Lung (tissue), 12 donors: ENCODE data around the gene XYLT1. TPM values are rescaled to one million over a fixed set of nuclear protein-coding genes. Genes with fewer than 3 reads are reported as not detected.

Experiments used
- ATAC-seq: fragments of 200-7000 bp; cut with Tn5 transposase; one replicate; pipeline ENCODE4 v1.9.1; 2020; ENCODE audit warnings: moderate number of reproducible peaks; ENCODE audit not compliant: insufficient read depth, low FRiP score
- DNase-seq, 3 donors: peaks; one replicate each; pipeline ENCODE4 v3.0.0-alpha.2; 2013 to 2017
- H3K27ac ChIP-seq, 2 donors: one replicate each; pipeline ENCODE4 v1.5.1; 2013; ENCODE audit warnings: mild to moderate bottlenecking in 2 of 2, moderate library complexity in 2 of 2, control low read depth in 1 of 2, inconsistent platforms in 1 of 2, low read depth in 1 of 2, low read length in 1 of 2
- H3K27me3 ChIP-seq, 3 donors: one replicate each; pipeline ENCODE4 v1.5.1; 2013; ENCODE audit warnings: low read length in 2 of 3; ENCODE audit not compliant: control insufficient read depth in 3 of 3, insufficient read depth in 3 of 3
- H3K36me3 ChIP-seq, 4 donors: one replicate each; pipeline ENCODE4 v1.5.1; 2013; ENCODE audit warnings: low read length in 4 of 4, mild to moderate bottlenecking in 1 of 4, moderate library complexity in 1 of 4; ENCODE audit not compliant: control insufficient read depth in 4 of 4, insufficient read depth in 4 of 4
- H3K4me1 ChIP-seq, 5 donors: one replicate each; pipeline ENCODE4 v1.5.1; 2013; ENCODE audit warnings: low read length in 5 of 5, mild to moderate bottlenecking in 2 of 5, moderate library complexity in 1 of 5; ENCODE audit not compliant: control insufficient read depth in 5 of 5, insufficient read depth in 5 of 5
- H3K4me3 ChIP-seq: one replicate; pipeline ENCODE4 v1.5.1; 2013; ENCODE audit warnings: mild to moderate bottlenecking, control low read depth, moderate library complexity
- H3K9ac ChIP-seq, 2 donors: one replicate each; pipeline ENCODE4 v1.5.1; 2013; ENCODE audit warnings: low read length in 2 of 2, control low read depth in 1 of 2; ENCODE audit not compliant: insufficient read depth in 1 of 2
- H3K9me3 ChIP-seq, 4 donors: one replicate each; pipeline ENCODE4 v1.5.1; 2013; ENCODE audit warnings: low read length in 3 of 4, mild to moderate bottlenecking in 1 of 4, moderate library complexity in 1 of 4; ENCODE audit not compliant: control insufficient read depth in 4 of 4, insufficient read depth in 3 of 4
- CTCF ChIP-seq: IDR thresholded peaks from 2 replicates; pipeline ENCODE4 v1.5.1; 2012; ENCODE audit warnings: mild to moderate bottlenecking; ENCODE audit errors: control extremely low read depth, extremely low read depth
- WGBS, 2 donors: extraction: QIAGEN DNeasy Blood & Tissue Kit; methylation state at CpG; one replicate each; pipeline ENCODE4 v1.1.7; 2013; 5-methylcytosine and 5-hydroxymethylcytosine counted together
- polyA plus RNA-seq, 2 donors: library from polyadenylated mRNA; stranded (reverse); fragments of 200-250 nt; gene quantifications; one replicate each; pipeline ENCODE4 v1.2.1, GENCODE V29; 2013
- total RNA-seq, 2 donors: library from RNA; depleted of rRNA in 1 of 2; stranded (reverse); fragments of >200 nt in 1 of 2; gene quantifications; one replicate each; pipeline ENCODE4 v1.2.1, GENCODE V29; 2014 to 2021
- donor health status: control.
- donor health status: control.
- donor health status: Bipolar disorder and iron deficiency.
- donor health status: healthy.
- donor health status: DM: yes; HTN: yes; CAD: no.

Gene XYLT1
- total and polyA plus RNA-seq, 4 donors, result 1.4 to 11.5 (median 6.9) TPM

DNA sequence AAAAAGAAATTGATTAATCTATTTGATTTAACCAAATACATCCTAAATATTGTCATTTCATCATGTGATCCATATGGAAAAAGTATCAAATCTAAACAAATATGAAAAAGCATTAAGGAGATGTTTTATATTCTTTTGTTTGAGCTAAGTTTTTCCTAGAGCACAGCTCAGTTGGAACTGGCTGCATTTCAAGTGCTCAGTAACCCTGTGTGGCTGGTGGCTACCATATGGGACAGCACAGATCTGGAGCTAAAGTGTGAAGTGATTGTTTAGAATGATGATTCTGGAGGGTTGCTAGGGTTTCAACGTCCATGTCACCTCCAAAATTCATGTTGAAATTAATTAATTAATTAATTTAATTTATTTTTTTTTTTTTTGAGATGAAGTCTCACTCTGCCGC, 137.5 kb downstream of the XYLT1 start:
- ATAC-seq (no peak), DNase-seq (peak; percentile 40 to 73 (median 66))
- Histone ChIP-seq H3K36me3 (no peaks in the 10 kb centered on the region), H3K27ac (no peak overlapping the region), H3K4me1 (peaks cover 0 to 17% (median 4%) of the 10 kb centered on the region in 5 donors), H3K4me3 (no peak overlapping the region), H3K27me3 (no peaks in the 10 kb centered on the region), H3K9me3 (no peaks in the 10 kb centered on the region), H3K9ac (no peak overlapping the region)
- 76 to 79% methylated on average over 2 of the region's 2 CpGs for WGBS, 2 donors
- TF ChIP-seq CTCF, result no peak

- 95 to 98% methylated on average over 4 of the region's 4 CpGs for WGBS, 2 donors
- H3K36me3 ChIP-seq, result no peaks in the 10 kb centered on the region
- no peak overlapping the region for H3K9ac ChIP-seq
- no peak overlapping the region for H3K4me3 ChIP-seq
- H3K4me1 ChIP-seq, result peaks cover 0 to 17% (median 4%) of the 10 kb centered on the region in 5 donors
- no peak overlapping the region for H3K27ac ChIP-seq
- ATAC-seq (no peak), DNase-seq (no peak)
- H3K9me3 ChIP-seq, result no peaks in the 10 kb centered on the region
- no peak for TF ChIP-seq CTCF
- no peaks in the 10 kb centered on the region for H3K27me3 ChIP-seq
Observed at GRCh38 chr16:17331991-17332390, 138.8 kb downstream of the XYLT1 start.

DNA sequence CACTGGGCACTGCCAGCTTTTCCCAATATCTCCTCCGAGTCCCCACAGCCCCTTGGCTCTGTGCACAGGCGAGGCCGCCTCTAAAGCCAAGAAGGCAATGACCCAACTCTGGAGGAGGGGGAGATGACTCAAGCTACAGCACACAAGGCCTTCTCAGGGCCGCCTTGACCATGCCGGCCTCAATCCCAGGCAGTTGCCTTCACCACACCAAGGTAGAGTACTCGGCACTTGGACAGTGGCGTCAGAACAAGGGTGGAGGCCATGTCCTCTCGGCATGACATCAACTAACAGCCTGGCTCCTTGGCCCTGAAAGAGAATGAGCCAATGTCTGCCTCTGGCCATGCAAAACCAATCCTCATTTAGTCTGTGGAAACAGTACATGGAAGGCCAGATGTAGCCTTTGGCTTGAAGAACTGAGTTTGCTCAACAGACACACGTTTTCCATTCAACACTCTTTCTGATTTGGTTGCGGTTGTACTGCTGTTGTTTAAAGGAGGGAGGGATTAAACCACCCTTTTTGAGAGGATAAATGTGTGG, 139.6 kb downstream of the XYLT1 start:
- Histone ChIP-seq H3K4me1 (peaks cover 0 to 17% (median 4%) of the 10 kb centered on the region in 5 donors), H3K9me3 (no peaks in the 10 kb centered on the region), H3K27ac (no peak overlapping the region), H3K4me3 (no peak overlapping the region), H3K9ac (no peak overlapping the region), H3K36me3 (no peaks in the 10 kb centered on the region), H3K27me3 (no peaks in the 10 kb centered on the region)
- no peak for TF ChIP-seq CTCF
- ATAC-seq (no peak), DNase-seq (no peak)
- 70 to 77% methylated on average over 10 of the region's 10 CpGs for WGBS, 2 donors

- H3K9me3 ChIP-seq, result no peaks in the 10 kb centered on the region
- no peak for ATAC-seq
Observed at GRCh38 chr16:17330044-17330443, 140.7 kb downstream of the XYLT1 start.

More at GRCh38 chr16:17330044-17330443, 140.7 kb downstream of the XYLT1 start:
- peak in 2 of 3 donors; percentile 29 to 57 for DNase-seq
- 57 to 86% methylated on average over 4 of the region's 4 CpGs for WGBS, 2 donors
- Histone ChIP-seq H3K27ac (no peak overlapping the region), H3K4me1 (peaks cover 0 to 17% (median 4%) of the 10 kb centered on the region in 5 donors), H3K4me3 (no peak overlapping the region), H3K36me3 (no peaks in the 10 kb centered on the region), H3K27me3 (no peaks in the 10 kb centered on the region), H3K9ac (no peak overlapping the region)
- no peak for TF ChIP-seq CTCF
